GM18873 (cell line): ENCODE results near the gene ASCC3.

Experiments
- ATAC-seq: cut with Tn5 transposase; IDR thresholded peaks from one replicate; pipeline ENCODE4 v1.9.1; 2021; ENCODE audit warnings: mild to moderate bottlenecking, moderate library complexity, moderate number of reproducible peaks; ENCODE audit not compliant: unreplicated experiment, low FRiP score

ASCC3 gene

DNA sequence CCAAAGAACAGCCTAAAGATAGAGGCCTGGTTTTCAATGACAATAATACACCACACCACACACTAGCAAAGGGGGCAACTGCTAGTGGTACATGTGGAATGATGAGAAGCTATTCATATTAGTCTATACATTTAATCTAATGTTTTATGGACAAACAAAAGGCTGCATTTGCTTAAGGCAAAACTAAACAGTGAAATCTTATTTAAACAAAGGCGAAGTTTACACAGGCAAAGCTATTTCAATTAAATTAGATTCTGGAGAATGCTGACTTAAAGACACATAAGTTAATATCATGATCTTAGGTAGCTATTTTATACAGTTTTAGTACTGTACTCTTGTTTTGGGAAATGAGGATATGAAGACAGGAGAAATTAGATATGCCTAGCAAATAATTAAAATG is 362.5 kb downstream of the ASCC3 start:
- ATAC-seq = no peak

DNA sequence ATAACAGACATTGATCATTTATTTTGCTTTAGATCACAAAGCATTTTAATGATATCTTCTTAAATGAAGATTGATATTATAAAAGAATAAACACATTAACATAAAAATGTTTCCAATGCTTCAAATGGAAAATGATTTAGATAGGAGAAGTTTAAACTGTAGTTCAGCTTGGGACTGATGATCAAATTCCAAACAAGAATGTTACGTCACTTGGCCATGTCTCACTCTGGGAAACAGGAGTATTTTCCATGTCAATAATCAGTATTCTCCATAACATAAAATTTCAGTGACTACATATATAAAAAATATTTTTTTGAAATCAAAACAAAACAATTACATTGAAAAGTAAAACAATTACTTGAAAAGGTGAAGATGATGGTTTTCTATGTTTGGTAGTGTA is 363.5 kb downstream of the ASCC3 start:
- no peak for ATAC-seq

DNA sequence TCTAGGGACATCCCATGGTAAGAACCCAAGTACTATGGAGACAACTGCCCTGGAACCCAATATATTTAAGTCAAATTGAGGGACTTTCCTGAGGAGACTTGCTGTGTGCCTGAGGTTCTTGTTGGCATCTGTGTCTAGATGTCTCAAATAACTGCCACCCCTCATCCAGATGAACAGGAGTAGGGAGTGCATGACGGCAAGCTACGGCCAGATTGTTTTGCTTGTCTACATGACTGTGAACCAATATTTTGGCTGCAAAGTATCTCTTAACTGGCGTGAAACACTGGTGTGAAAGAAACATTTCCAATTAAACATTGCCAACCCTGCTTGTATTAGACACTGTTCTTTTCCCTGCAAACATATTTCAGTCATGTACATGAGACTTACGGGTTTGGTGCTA is 364.0 kb downstream of the ASCC3 start:
- no peak for ATAC-seq

DNA sequence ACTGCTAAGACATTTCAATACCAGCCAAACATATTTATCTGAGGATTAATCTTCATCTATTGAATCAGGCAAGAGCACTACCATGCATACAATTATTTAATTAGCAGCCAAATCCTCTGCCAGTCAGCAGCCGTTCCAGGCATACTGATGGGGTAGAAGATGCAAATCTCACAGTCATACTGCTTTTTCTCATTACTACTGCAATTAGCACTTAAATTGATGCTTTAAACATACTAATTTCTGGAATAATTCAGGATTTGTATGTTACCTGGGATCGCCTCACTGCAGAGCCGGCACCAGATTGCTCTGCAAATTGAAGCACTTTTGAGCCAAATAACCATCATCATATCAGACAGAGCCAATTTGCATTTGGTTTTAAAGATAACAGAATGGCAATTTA is 366.5 kb downstream of the ASCC3 start:
- no peak for ATAC-seq

DNA sequence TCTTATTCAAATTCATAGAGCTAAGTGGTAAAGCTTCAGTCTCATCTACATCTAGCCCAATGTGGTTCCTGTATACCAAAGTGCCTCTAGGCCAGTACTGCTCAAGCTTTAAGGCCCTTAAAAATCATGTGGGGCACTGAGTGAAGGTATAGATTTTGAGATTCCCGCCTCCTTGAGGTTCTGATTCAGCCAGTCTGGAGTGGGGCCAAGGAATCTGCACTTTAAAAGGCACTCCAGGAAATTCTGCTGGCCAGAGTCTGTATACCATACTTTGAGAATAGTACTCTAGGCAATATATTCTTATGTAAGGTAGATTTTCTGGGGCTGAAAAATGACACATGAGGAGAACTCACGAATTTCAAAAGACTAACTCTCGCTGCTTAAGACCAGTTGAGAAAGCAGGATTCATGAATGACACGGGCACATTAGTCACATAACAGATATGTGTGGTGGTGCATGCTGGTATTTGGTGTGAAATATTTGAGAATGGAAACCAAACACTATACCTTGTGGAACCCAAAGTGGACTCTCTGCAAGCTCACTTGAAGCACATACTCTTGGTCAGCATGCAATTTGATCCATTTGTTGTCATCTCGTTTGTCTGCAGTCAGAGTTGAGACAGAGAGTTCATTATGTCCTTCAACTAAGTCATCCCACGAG is 368.8 kb downstream of the ASCC3 start:
- no peak for ATAC-seq

DNA sequence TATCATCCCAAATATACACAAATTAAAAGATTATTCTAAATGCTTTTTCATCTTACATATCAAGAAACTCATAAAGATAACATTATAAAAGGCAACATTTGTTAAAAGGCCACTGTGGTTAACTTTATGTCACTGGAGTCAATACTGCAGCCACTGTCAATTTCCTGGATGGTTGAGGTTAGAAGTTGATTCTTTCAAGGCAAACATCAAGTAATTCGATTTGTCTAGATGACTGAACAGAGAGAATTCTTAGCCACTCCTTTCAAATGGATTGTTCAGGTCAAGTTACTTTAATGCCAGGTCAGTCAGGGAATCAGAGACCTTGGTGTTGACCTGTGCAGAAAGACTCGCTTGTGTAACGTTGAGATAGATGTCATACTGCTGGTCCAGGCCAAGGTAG is 372.0 kb downstream of the ASCC3 start:
- no peak for ATAC-seq

DNA sequence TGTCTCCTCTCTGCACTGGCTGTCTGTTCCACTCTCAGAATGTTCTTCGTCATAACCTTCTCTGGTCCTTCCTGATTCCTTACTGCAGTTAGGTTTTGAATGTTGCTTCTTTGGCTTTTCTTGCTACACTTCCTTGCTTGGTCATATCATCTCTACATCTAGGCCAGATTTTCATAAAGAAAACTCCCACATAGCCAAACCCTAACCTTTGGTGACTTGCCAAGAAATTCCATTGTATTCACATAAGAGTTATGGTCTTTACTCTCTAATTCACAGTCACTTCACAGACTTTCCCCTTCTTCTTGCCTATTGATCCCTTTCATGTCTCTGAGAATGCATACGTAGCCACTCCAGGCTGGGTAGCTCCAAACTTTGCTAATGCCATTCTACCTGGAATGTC is 374.5 kb downstream of the ASCC3 start:
- ATAC-seq = no peak

DNA sequence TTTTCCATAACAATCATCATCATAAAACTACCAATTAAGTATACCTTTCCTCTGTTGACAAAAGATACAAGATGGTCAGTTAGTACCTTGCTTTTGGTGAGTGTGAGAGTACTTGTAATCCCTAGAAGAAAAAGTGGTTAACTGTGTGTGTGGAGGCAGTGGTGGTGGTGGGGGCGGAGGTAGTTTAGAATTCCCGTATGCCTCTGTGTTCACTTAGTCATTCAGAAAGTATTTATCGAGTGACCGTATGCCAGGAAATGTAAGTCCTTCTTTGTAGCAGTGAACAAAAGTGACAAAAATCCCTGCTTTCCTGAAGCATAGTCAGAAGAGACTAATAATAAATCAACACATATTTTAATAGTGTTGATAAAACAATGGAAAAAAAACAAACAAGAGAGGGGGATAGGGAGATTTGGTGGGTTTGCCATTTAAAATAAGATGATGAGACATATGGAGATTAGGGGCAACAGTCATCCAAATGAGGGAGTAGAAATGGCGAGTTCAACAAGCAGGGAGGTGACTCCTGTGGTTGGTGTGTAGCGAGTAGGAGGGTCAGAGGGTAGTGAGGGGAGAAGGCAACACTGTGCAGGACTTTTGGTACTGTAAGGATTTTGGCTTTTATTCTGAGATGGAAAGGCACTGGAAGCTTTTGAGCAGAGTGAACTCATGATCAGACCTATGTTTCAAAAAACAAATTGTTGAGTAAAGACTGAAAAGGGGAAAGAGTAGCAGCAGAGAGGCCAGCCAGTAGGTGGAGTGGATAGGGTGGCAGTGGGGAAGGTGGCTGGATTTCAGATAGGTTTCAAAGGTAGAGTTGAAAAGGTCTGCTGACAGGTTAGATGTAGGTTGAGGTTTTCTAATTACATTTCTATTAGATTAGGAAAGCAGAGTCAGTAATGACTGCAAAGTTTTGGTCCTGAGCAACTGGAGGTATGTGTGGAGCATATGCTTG is 376.1 kb downstream of the ASCC3 start:
- ATAC-seq = peak; percentile 70

DNA sequence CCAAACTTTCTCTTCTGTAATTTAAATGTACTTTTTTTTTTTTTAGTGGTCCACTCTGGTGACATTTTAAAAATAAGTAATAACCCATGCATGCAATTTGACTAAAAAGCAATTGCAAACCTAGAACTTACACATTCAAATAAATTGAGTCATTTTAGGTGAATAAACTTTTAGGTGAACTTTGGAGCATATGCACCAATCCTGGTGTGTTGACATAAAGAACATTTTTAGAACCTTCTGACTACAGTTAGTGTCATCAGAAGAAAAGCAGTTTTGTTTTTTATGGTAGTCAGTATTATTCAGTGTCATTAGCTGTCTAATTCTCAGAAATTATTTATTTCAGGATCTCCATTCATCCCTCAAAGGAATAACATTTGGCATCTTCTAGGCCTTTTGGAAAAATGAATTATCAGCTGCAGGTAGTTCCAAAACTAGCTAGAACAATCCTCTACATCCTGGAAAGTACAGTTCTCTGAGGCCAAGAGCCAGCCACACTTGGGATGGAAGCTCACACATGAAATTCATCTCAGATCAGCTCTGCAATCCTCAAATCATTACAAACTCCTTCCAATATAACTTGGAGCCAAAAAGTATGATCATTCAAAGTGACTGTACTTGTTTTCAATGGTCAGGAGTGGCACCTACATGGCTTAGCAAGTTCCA is 378.0 kb downstream of the ASCC3 start:
- no peak for ATAC-seq

DNA sequence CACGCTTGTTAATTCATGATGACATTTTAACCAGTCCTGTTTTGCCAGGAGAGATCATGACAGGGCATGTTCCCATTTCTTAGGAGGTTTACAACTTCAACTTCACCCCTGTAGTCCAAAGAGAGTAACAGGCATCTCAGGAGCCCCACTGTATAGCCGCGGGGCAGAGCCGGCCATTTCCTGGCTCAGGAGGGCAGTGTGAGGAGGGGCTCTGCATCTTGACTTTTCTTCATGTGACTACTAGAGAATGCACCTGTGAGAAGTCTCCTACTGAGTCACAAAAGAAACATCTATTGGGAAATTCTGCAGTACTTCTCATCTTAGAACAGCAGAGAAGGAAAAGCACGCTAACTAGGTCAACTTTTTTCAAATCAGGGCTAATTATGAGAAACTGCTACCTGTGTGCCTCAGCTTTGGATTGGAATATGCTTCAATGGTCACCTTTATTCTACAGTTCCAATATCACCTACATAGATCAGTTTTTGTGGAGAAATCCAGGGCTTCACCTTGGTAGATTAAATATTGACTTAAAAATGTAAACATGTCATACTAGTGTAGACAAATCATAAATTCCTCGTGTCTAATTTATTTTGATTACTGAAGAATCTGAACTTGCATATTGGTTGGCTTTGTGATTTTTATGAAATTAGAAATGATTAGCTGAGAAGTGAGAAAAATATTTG is 387.8 kb downstream of the ASCC3 start:
- ATAC-seq = no peak

DNA sequence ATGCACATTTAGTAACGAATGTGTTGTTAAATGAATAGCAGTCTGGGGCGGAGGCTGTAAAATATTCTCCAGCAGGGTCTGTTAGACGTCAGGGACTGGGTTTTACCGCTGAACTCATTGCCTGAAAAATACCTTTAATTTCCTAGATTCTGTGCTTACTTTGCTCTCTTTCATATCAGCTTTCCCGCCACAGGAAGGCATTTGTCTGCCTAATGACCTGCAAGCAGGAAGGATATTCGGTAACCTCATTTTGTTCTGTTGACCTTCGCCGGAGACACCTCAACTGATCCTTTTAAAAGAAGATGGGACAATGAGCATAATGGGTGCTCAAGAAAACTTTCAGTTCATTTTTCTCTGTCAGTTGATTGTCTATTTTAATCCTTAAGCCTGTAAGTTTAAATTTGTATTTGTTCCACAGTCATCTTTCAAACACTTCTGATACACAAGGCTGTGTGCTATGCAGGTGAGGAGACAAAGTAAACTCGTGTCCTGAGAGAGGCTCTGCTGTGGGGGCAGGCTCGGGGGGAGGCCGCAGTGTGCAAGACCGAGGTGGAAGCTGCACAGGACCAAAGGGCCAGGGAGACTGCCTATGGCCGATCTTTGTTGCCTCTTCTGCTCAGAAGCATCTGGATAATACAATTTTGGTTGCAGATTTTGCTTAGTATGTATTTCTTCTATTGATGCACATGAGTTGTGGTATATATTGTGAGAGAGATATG is 389.0 kb downstream of the ASCC3 start:
- no peak for ATAC-seq

DNA sequence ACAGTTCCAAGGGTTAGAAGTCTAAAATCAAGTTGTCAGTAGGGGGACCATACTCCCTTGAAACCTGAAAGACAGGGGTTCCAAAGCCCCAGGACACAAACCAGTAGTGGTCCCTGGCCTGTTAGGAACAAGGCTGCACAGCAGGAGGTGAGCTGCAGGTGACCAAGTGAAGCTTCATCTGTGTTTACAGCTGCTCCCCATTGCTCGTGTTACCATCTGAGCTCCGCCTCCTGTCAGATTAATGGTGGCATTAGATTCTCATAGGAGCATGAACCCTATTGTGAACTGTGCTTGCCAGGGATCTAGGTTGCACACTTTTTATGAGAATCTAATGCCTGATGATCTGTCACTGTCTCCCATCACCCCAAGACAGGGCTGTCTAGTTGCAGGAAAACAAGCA is 391.1 kb downstream of the ASCC3 start:
- no peak for ATAC-seq

DNA sequence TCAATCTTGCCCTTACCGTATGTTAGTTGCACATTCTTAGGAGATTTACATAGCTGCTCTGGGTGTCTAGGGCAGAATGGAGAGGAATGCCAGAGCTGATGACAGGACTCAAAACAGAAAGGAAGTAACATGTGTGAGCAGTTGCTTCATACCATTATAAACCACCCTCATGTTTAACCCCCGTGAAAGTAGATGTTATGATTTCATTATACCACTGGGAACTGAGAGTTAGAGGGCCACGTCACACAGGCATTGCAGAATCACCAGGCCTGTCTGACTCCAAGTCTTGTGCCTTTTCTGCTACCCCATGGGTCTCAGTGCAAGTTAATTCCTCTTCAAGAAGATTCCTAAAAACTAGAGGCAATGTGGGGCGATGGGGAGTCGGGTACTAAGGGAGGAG is 392.9 kb downstream of the ASCC3 start:
- no peak for ATAC-seq

DNA sequence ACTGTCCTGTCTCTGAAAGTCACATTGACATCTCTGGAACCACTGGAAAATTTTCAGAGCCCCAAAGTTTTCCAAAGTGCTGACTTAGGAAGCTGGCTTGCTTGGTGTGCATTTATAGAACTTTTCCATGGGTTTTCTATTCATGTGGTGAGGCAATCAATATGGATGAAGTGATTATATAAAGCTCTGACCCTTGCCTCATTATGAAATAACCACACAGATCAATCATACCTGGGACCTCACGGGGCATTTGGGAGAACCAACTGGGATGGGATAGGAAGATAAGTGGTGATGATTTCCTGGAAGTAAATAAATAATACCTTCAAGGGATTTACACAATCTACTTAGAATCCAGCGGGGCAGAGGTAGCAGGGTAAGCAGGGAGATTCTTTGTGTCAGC is 393.5 kb downstream of the ASCC3 start:
- no peak for ATAC-seq

DNA sequence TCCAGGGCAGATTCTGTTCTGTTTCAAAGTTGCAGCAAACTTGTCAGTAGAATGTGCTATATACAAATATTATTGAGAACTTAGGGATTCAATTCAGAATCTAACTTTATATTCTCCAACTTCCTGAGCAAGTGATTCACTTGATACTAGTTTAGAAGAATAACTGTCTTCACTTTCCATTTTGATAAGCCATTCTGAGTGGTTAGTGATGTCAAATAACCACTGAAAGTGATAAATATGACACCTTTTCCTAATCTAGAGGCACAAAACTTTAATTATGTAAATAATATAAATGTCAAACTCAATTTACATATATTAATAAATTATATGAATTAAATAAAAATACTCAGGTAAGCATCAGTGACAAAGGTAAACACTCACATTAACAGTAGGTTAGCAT is 395.9 kb downstream of the ASCC3 start:
- ATAC-seq = no peak

DNA sequence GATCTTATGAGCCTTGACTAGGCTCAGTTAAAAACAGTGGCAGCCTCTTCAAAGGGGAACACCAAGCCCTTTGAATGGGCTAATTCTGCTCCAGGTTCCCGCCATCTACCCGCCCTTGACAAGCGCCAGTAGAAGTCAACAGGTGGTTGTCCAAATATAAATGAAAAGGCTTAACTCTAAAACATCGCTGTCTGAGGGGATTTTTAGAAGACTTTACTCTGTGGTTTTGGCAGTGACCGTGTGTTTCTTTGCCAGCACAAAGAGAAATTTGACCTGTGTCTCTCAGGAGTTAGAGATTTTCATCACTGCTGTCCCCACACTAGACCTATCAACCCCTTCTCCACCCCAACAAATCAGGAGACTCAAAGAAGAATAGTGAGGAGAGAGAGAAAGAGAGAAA is 396.7 kb downstream of the ASCC3 start:
- ATAC-seq = peak; percentile 52

DNA sequence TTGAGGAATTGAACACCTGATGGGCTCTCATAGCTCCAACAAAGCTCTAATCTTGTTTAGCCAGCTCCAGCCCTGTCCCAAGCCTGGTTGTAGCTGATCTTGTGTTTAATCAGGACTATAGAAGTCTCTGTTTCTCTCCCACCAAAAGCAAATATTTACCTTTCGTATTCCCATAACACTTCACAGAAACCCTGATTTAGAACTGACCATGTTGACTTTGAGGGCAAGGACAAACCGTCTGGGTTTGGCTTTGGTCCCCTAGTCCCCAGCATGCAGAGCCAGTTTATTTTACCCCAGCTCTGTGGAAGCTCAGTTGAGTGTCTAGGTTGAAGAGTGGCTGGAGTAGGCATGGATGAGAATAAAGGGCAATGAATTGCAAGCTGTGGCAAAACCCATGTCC is 398.4 kb downstream of the ASCC3 start:
- no peak for ATAC-seq

DNA sequence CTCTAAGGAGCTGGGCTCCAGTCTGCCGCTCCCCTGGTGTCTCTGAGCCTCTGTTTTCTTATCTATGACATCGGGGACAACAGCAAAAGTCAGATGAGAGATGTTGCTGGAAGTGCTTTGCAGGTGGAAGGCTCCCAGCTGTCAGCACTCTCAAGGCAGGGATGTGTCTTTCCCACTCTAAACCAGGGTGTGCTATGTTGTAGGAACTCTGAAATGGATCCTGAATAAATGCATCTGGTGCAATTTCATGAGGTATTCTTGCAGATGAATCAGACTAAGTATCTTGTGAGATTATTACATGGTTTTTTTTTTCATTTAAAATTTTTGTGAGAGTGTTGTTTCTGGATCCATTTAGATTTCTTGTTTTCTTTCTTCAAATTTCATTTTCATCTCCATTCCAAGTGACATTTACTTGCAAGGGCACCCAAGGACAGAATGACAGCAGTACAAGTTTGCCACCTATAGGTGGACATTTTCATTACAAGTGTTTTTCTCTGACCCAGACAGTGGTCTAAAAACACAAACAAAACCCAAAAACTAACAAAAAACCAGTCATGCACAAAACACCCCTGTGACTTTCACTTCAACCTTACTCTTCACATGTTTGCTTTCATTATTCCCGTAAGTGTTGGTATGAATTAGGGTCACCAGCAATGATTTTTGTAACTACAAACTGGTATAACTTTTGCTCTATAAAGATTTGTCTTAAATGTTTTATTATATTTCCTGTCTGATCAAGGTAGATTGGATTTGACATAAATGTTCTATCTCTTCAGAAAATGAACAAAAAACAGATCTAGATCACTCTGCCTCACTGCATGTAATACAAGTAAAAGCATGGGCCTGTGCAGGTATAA is 401.7 kb downstream of the ASCC3 start:
- ATAC-seq = peak; percentile 36

DNA sequence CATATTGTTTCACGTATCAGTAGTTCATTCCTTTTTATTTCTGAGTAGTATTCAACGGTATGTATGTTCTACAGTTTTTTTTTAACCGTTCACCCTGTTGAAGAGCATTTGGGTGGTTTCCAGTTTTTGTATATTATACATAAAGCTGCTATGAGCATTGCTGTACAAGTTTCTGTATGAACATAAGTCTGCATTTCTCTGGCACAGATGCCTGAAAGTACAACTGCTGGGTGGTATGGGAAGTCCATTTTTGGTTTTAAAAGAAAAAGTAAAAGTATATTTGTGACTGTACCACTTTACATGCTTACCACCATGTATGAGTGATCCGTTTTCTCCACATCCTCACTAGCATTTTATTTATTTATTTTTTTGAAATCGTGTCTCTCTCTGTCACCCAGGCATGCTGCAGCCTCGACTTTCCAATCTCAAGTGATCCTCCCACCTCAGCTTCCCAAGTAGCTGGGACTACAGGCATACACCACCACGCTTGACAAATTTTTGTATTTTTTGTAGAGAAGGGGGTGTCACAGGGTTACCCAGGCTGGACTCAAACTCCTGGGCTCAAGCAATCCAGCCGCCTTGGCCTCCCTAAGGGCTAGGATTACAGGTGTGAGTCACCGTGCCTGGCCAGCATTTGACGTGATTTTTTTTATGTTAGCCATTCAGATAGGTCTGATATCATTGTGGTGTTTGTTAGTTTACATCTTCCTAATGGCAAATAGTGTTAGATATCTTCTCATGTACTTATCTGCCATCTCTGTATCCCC is 405.4 kb downstream of the ASCC3 start:
- peak; percentile 87 for ATAC-seq
